PC-3 (cell line): ENCODE data around the gene MAML3.

ENCODE experiments used
- CTCF ChIP-seq: fragments of 300-600 bp; sonication (generic); conservative IDR thresholded peaks from 2 replicates; pipeline ENCODE4 v1.5.1; 2017; ENCODE audit warnings: antibody characterized with exemption, low read depth, mild to moderate bottlenecking, low read length
- EZH2 ChIP-seq: fragments of 300-600 bp; sonication (generic); IDR thresholded peaks from one replicate; pipeline ENCODE4 v1.6.1; 2017; ENCODE audit warnings: antibody characterized with exemption, mild to moderate bottlenecking, low read length; ENCODE audit not compliant: unreplicated experiment

GRCh38 chr4:140117947-140118346 is 36.0 kb downstream of the MAML3 start:
- no peak for TF ChIP-seq CTCF
- TF ChIP-seq EZH2: no peak
